B cell (primary cell): ENCODE data around the gene CYB5R3. TPM values are rescaled to one million over a fixed set of nuclear protein-coding genes. Genes with fewer than 3 reads are reported as not detected.

Experiments used
- ATAC-seq: fragments of 200-7000 bp; cut with Tn5 transposase; one replicate; pipeline ENCODE4 v1.10.0; 2021; ENCODE audit warnings: low read depth, mild to moderate bottlenecking, moderate number of reproducible peaks, moderate library complexity
- CTCF ChIA-PET: fragments of 350-600 bp; sonication (Branson Sonifier 250); formaldehyde crosslinking; loops from one replicate; lab custom pipeline; 2021; ENCODE audit warnings: antibody characterized with exemption, inconsistent platforms; lab: Charles Lee
- POLR2A ChIA-PET: fragments of 350-600 bp; sonication (Branson Sonifier 250); formaldehyde crosslinking; loops from one replicate; lab custom pipeline; 2021; ENCODE audit warnings: antibody characterized with exemption; lab: Charles Lee
- DNase-seq: peaks from one replicate; pipeline ENCODE4 v3.0.0; 2013
- H2AFZ ChIP-seq: 2 replicates; pipeline ENCODE4 v1.6.1; 2012; ENCODE audit warnings: mild to moderate bottlenecking, low read depth, low read length; ENCODE audit not compliant: insufficient read depth, poor library complexity, severe bottlenecking
- H3K27ac ChIP-seq, 2 donors: 1 replicate in 1 of 2; 2 replicates in 1 of 2; pipeline ENCODE4 v1.5.1; 2012 to 2013; ENCODE audit warnings: low read length in 2 of 2, mild to moderate bottlenecking in 2 of 2, moderate library complexity in 1 of 2
- H3K27me3 ChIP-seq, 4 experiments: fragments of 200-600 bp in 1 of 4; sonication (generic) in 1 of 4; replicated peaks in 1 of 4; 1 replicate in 2 of 4; 2 replicates in 2 of 4; pipeline versions ENCODE4 v1.6.1 to v1.7.0; 2013 to 2016; ENCODE audit warnings: low read length in 3 of 4, mild to moderate bottlenecking in 2 of 4, mixed read lengths in 1 of 4, moderate library complexity in 1 of 4; ENCODE audit not compliant: insufficient read depth in 4 of 4, control insufficient read depth in 3 of 4; ENCODE audit errors: control extremely low read depth in 1 of 4
- H3K36me3 ChIP-seq, 2 experiments: replicated peaks in 1 of 2; 1 replicate in 1 of 2; 2 replicates in 1 of 2; pipeline versions ENCODE4 v1.6.1 to v1.7.1; 2013; ENCODE audit warnings: low read length in 1 of 2; ENCODE audit not compliant: insufficient read depth in 2 of 2, control insufficient read depth in 1 of 2; ENCODE audit errors: control extremely low read depth in 1 of 2, extremely low read depth in 1 of 2
- H3K4me1 ChIP-seq, 2 donors: fragments of 200-600 bp in 1 of 2; sonication (generic) in 1 of 2; 1 replicate in 1 of 2; 2 replicates in 1 of 2; pipeline versions ENCODE4 v1.5.1 to v1.6.1; 2013 to 2017; ENCODE audit warnings: low read length in 2 of 2; ENCODE audit not compliant: control insufficient read depth in 2 of 2, insufficient read depth in 2 of 2
- H3K4me2 ChIP-seq: replicated peaks from 2 replicates; pipeline ENCODE3; 2012; ENCODE audit warnings: mild to moderate bottlenecking, low read depth, low read length; ENCODE audit not compliant: poor library complexity, severe bottlenecking
- H3K4me3 ChIP-seq, 5 experiments: fragments of 200-600 bp in 1 of 5; sonication (generic) in 1 of 5; 1 replicate in 3 of 5; 2 replicates in 2 of 5; pipeline versions ENCODE4 v1.5.1 to v1.7.0; 2011 to 2016; ENCODE audit warnings: low read length in 4 of 5, mild to moderate bottlenecking in 4 of 5, low read depth in 2 of 5, control low read depth in 1 of 5, moderate library complexity in 1 of 5; ENCODE audit not compliant: insufficient read depth in 1 of 5; ENCODE audit errors: control extremely low read depth in 1 of 5, extremely low read depth in 1 of 5
- H3K79me2 ChIP-seq: fragments of 200-600 bp; sonication (generic); one replicate; pipeline ENCODE4 v1.6.0; 2016; ENCODE audit warnings: low read length; ENCODE audit not compliant: control insufficient read depth, insufficient read depth
- H3K9ac ChIP-seq: fragments of 200-600 bp; sonication (generic); 2 replicates; pipeline ENCODE4 v1.6.1; 2017; ENCODE audit warnings: mild to moderate bottlenecking, low read length, moderate library complexity
- H3K9me3 ChIP-seq, 3 donors: one replicate each; pipeline versions ENCODE4 v1.6.1 to v1.7.1; 2013; ENCODE audit warnings: low read length in 2 of 3; ENCODE audit not compliant: control insufficient read depth in 2 of 3, insufficient read depth in 1 of 3; ENCODE audit errors: control extremely low read depth in 1 of 3
- H4K20me1 ChIP-seq: 2 replicates; pipeline ENCODE4 v1.6.0; 2012; ENCODE audit warnings: mild to moderate bottlenecking, low read length; ENCODE audit not compliant: insufficient read depth, control insufficient read depth, poor library complexity, severe bottlenecking
- H3K27ac Mint-ChIP-seq: one replicate; pipeline ENCODE4 v1.8.0; 2021; ENCODE audit warnings: mixed read lengths
- H3K27me3 Mint-ChIP-seq: one replicate; pipeline ENCODE4 v1.8.0; 2021; ENCODE audit warnings: mixed read lengths
- H3K4me1 Mint-ChIP-seq: one replicate; pipeline ENCODE4 v1.8.0; 2021; ENCODE audit warnings: mixed read lengths
- H3K4me3 Mint-ChIP-seq: one replicate; pipeline ENCODE4 v1.8.0; 2021; ENCODE audit warnings: mixed read lengths
- H3K9me3 Mint-ChIP-seq: one replicate; pipeline ENCODE4 v1.8.0; 2022; ENCODE audit warnings: mixed read lengths; ENCODE audit not compliant: insufficient read depth
- EZH2 ChIP-seq: IDR thresholded peaks from 2 replicates; pipeline ENCODE4 v1.6.1; 2012; ENCODE audit warnings: borderline replicate concordance, low read depth, mild to moderate bottlenecking, moderate library complexity, low read length; ENCODE audit not compliant: insufficient read depth, poor library complexity, severe bottlenecking
- WGBS: methylation state at CpG from one replicate; pipeline ENCODE4 v1.1.5; 2013; ENCODE audit warnings: missing lambda C conversion rate; ENCODE audit not compliant: insufficient coverage; 5-methylcytosine and 5-hydroxymethylcytosine counted together
- intact Hi-C: fragments of 100-400 bp; cut with micrococcal nuclease; formaldehyde crosslinking; loops from one replicate; pipeline ENCODE4 v1.10.0; 2022
- polyA plus RNA-seq: library from polyadenylated mRNA; depleted of rRNA; stranded (reverse); fragments of >200 nt; gene quantifications from 2 replicates; pipeline ENCODE4 v1.2.3, GENCODE V29; 2012
- total RNA-seq, 2 donors: library from RNA; stranded (reverse); fragments of 120-200 nt in 1 of 2; gene quantifications; 1 replicate in 1 of 2; 2 replicates in 1 of 2; pipeline versions ENCODE4 v1.2.3 to v1.2.4, GENCODE V29; 2013 to 2022
- TF ChIP-seq, protein P1 (sequence below): fragments of 200-600 bp; IDR thresholded peaks from one replicate; pipeline ENCODE4 v1.8.0; 2022; ENCODE audit warnings: antibody characterized with exemption, mild to moderate bottlenecking

Gene CYB5R3
- total and polyA plus RNA-seq, 2 donors (not counting 1 experiment from before 2014, with no cell fraction given): 60.8 to 79.2 TPM

DNA sequence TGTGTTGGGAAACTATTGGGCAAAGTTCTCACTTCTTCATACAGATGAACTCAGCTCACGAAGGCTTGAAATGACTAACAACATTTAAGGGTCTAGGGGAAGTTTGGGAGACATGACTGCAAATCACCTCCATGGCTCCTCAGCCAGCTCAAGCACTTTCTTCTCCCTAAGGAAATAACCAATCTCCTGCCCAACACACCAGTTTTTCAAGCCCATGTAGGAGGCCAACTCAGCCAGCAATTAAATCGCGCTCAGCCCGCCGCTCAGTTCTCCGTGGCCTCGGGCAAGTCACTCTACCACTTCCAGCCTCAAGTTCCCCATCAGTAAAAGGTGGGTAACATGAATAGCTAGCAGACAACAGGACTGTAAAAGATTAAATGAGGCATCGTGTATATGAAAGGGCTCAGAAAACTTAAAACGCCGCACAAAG, 35.3 kb downstream of the CYB5R3 start:
- no peaks in the 10 kb centered on the region for H3K27me3 Mint-ChIP-seq
- H3K4me1 Mint-ChIP-seq: peaks cover 58% of the 10 kb centered on the region
- Histone ChIP-seq H3K27me3 (no peaks in the 10 kb centered on the region), H2AFZ (peak overlapping the region; percentile 88), H3K4me2 (peak overlapping the region; percentile 76), H3K9ac (peak overlapping the region; percentile 95), H3K36me3 (peaks cover 4 to 36% of the 10 kb centered on the region in 2 experiments), H3K9me3 (no peaks in the 10 kb centered on the region), H3K27ac (peak overlapping the region; percentile 98 to 100), H3K4me1 (peaks cover 21 to 46% of the 10 kb centered on the region in 2 donors), H3K79me2 (peaks cover 47% of the 10 kb centered on the region), H3K4me3 (peak overlapping the region; percentile 59 to 91 (median 74)), H4K20me1 (peaks cover 46% of the 10 kb centered on the region)
- H3K4me3 Mint-ChIP-seq: peak overlapping the region; percentile 94
- ChIA-PET CTCF (interaction anchor here (1.1 to 1.9 kb wide), 6 partner anchors 10 to 254 kb away, joined by 3 to 8 read pairs (median 6); no protein-coding TSS in a partner anchor), POLR2A (interaction anchor here (0.6 to 2.9 kb wide), 16 partner anchors 9 to 535 kb away, joined by 3 to 23 read pairs (median 6); partner anchors contain the start of genes ARFGAP3, CYB5R3, PACSIN2 and SERHL2)
- DNase-seq (no peak), ATAC-seq (no peak)
- H3K27ac Mint-ChIP-seq: peak overlapping the region; percentile 95
- TF ChIP-seq, protein P1, sequence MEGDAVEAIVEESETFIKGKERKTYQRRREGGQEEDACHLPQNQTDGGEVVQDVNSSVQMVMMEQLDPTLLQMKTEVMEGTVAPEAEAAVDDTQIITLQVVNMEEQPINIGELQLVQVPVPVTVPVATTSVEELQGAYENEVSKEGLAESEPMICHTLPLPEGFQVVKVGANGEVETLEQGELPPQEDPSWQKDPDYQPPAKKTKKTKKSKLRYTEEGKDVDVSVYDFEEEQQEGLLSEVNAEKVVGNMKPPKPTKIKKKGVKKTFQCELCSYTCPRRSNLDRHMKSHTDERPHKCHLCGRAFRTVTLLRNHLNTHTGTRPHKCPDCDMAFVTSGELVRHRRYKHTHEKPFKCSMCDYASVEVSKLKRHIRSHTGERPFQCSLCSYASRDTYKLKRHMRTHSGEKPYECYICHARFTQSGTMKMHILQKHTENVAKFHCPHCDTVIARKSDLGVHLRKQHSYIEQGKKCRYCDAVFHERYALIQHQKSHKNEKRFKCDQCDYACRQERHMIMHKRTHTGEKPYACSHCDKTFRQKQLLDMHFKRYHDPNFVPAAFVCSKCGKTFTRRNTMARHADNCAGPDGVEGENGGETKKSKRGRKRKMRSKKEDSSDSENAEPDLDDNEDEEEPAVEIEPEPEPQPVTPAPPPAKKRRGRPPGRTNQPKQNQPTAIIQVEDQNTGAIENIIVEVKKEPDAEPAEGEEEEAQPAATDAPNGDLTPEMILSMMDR: no peak
- TF ChIP-seq EZH2: no peak
- no peaks in the 10 kb centered on the region for H3K9me3 Mint-ChIP-seq
- intact Hi-C loops: loop anchor here (1.0 to 2.0 kb wide), 6 partner anchors 31 to 401 kb away; partner anchors contain the start of genes PACSIN2, RRP7A and SERHL2
- 0% methylated on average over 5 of the region's 10 CpGs for WGBS

DNA sequence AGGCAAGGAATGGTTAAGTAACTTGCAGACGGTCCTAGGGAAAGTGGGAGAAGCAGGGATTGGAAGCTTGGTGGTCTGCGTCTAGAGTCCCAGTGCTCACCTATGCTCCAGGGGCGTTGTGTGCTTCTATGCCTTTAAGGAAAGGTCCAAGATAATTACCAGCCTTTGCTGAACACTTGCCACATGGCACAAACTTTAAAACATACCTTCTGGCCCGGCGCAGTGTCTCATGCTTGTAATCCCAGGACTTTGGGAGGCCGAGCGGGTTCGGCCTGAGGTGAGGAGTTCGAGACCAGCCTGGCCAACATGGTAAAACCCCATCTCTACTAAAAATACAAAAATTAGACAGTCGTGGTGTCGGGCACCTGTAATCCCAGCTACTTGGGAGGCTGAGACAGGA, 36.9 kb downstream of the CYB5R3 start:
- Mint-ChIP-seq H3K27me3 (no peaks in the 10 kb centered on the region), H3K4me1 (peaks cover 60% of the 10 kb centered on the region), H3K9me3 (no peaks in the 10 kb centered on the region), H3K27ac (peak overlapping the region; percentile 89), H3K4me3 (peak overlapping the region; percentile 29)
- H3K4me3 ChIP-seq: no peak overlapping the region
- ChIA-PET CTCF (interaction anchor here (1.3 kb wide), 1 partner anchor 10 kb away, joined by 3 read pairs; no protein-coding TSS in a partner anchor), POLR2A (no interaction called here)
- DNase-seq (no peak), ATAC-seq (no peak)
- H3K27ac ChIP-seq: peak overlapping the region in 1 of 2 donors; percentile 100
- H3K27me3 ChIP-seq: no peaks in the 10 kb centered on the region
- no peaks in the 10 kb centered on the region for H3K9me3 ChIP-seq
- no peak for TF ChIP-seq EZH2
- TF ChIP-seq, protein P1: no peak
- no peak overlapping the region for H2AFZ ChIP-seq
- H3K79me2 ChIP-seq: peaks cover 62% of the 10 kb centered on the region
- peaks cover 6 to 43% of the 10 kb centered on the region in 2 experiments for H3K36me3 ChIP-seq
- no peak overlapping the region for H3K9ac ChIP-seq
- H4K20me1 ChIP-seq: peaks cover 62% of the 10 kb centered on the region
- intact Hi-C loops: no loop called here
- 94% methylated on average over 11 of the region's 11 CpGs for WGBS
- peak overlapping the region; percentile 76 for H3K4me2 ChIP-seq
- peaks cover 21 to 46% of the 10 kb centered on the region in 2 donors for H3K4me1 ChIP-seq
